NCI-H2227 treated with DMSO at 0.1 percent for 48 hours (cell line): ENCODE measurements around the gene CCDC180.
"Not testable (repeated sequence)": the region's sequence is repeated elsewhere in the genome, so short reads cannot be mapped to it uniquely, and the experiment has no call there.

Experiments used
- DNase-seq: peaks from one replicate; lab custom pipeline; 2025; lab: John Stamatoyannopoulos, UW

Gene CCDC180

GRCh38 chr9:97307500-97308163 is at the start of gene CCDC180:
Gene CCDC180 (plus strand): TSS chr9:97307659. CDS start chr9:97308064, 405 bp downstream.
- no peak for DNase-seq

- DNase-seq, result not testable (repeated sequence)
Observed at GRCh38 chr9:97259834-97260514, 47.5 kb upstream of the CCDC180 start.

DNA sequence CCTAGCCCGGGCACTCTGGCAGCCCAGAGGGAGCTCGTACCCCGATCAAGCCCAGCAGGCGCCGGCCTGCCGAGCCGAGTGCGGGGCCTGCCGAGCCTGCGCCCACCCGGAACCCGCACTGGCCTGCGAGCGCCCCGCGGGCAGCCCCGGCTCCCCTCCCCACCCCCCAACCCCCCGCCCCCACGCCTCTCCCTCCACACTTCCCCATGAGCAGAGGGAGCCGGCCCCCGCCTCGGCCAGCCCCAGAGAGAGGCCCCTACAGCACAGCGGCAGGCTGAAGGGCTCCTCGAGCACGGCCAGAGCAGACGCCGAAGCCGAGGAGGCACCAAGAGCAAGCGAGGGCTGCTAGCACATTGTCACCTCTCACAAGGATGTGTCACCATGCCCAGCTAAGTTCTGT is 36.2 kb upstream of the CCDC180 start:
- no peak for DNase-seq

DNA sequence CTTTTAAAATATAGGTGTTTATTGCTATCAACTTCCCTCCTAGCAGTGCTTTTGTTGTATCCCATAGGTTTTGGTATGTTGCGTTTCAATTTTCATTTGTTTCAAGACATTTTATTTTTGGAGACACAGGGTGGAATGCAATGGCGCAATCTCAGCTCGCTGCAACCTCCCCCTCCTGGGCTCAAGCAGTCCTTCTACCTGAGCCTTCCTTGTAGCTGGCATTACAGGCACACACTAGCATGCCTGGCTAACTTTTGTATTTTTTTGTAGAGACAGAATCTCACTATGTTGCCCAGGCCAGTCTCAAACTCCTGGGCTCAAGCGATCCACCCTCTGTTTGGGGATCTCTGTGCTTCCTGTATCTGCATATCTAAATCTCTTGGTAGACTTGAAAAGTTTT is 35.4 kb upstream of the CCDC180 start:
- no peak for DNase-seq

DNA sequence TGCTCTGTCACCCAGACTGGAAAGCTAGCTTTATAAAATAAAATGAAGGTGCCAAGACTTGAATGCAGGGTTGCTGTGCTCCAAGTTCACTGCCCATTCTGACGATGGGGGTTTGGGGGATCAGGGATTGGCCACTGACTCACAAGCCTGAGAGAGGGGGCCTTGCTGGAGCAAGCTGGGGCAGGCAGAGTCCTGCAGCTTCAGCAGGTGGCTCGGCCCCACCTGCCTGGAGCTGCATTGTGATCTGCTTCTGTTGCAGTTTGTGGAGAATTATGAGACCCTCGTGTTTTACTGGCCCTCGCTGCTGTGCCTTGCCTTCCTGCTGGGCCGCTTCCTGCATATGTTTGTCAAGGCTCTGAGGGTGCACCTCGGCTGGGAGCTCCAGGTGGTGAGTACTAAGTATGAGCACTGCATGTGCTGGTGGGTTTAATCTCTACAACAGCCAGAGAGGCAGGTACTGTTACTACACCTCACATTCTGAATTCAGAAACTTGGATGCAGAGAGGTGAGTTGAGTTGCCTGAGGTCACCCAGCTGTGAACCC is 31.1 kb upstream of the CCDC180 start:
- no peak for DNase-seq

DNA sequence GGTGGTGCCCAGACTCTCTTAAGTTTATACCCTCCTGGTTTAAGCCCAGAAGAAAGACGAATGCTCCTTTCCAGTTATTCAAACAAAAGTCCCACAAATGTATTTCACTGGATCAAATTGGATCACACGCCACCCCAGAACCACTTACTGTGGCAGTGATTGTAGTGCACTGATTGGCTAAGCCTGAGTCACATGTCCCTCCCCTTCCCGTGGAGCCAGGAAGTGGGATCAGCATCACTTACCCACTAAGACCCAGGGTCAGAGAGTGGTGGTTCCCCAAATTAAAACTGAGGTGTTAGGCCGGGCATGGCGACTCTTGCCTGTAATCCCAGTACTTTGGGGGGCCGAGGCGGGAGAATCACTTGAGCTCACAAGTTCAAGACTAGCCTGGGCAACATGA is 29.5 kb upstream of the CCDC180 start:
- no peak for DNase-seq

DNA sequence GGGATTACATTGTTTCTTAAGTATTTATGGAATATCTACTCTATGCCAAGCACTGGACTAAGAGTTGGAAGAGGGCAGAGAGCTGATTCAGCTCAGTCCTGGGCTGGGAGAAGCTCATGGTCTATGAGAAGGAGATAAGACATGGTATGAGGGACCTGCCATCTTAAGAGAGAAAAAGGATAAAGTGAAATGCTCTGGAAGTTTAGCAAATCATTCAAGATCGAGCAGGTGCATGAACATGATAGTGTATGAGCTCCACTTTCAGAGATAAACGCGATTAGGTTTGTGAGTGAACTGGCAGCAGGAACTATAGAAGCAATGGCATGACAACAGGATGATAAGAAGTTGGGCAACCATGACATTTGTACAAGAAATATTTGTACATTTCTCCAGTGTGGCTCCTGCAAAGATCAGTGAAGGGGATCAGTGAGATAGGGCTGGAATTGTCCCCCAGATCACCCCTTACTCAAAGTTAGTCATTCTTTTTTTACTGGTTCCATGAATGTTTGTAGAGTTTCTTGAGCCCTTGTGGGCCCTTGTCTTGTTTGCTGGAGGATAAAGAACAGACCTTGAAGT is 26.6 kb upstream of the CCDC180 start:
- no peak for DNase-seq

DNA sequence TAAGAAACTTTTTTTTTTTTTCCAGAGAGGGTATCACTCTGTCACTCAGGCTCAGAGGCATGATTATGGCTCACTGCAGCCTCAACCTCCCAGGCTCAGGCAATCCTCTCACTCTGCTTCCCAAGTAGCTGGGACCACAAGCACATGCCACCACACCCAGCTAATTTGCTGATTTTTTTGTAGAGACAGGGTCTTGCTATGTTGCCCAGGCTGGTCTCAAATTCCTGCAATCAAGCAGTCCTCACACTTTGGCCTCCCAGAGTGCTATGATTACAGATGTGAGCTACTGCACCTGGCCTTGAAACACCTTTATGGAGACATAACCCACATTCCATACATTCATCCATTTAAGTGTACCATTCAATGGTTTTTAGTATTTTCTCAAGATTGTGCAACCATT is 23.7 kb upstream of the CCDC180 start:
- no peak for DNase-seq

DNA sequence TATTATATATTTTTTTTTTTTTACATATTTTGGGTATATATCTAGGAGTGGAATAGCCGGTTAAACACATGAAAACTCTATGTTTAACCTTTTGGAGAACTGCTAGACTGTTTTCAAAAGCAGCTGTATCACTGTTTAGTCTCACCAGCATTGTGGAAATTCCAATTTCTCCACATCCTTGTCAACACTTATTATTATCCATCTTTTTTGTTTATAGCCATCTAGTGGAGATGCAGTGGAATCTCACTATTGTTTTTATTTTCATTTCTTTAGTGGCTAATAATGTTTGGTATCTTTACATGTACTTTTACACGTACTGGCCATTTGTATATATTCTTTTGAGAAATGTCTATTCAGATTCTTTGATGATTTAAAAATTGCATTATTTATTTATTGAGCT is 22.7 kb upstream of the CCDC180 start:
- DNase-seq, result no peak

- no peak for DNase-seq
Observed at GRCh38 chr9:97292200-97292599, 15.3 kb upstream of the CCDC180 start.

GRCh38 chr9:97293207-97293721 is 14.2 kb upstream of the CCDC180 start:
- DNase-seq, result no peak

DNA sequence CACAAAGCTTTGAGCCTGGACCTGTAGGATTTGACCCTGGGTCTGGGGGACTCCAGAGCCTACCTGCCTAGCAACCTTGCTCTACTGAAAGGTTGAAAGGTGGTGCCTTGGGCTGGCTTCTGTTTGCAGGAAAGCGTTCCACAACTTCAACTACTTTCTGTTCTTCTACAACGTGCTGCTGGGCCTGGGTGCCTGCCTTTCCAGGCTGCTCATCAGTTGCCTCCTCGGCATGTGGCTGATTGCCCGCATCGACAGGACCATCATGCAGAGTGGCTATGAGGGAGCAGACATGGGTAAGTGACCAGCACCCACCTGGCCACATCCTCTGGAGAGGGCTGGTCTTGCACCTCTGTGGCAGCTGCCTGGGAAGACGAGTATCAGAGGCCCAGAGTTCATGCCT is 13.6 kb upstream of the CCDC180 start:
- no peak for DNase-seq

DNA sequence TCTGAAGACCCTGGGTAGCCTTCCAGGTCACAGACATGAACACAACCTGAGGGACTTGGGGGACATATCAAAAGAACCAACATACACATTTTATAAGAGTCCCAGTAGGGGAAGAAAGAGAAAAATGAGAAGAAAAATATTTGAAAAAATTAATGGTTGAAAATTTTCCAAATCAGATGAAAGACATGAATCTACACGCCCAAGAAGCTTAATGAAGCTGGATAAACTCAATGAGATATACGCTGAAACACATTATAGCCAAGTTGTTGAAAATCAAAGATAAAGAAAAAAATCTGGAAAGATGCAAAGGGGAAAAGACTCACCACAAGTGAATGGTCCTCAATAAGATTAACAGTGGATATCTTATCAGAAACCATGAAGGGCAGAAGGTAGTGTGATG is 9.6 kb upstream of the CCDC180 start:
- no peak for DNase-seq

GRCh38 chr9:97299809-97300414 is 7.5 kb upstream of the CCDC180 start:
- no peak for DNase-seq

- no peak for DNase-seq
Observed at GRCh38 chr9:97300586-97300985, 6.9 kb upstream of the CCDC180 start.

DNA sequence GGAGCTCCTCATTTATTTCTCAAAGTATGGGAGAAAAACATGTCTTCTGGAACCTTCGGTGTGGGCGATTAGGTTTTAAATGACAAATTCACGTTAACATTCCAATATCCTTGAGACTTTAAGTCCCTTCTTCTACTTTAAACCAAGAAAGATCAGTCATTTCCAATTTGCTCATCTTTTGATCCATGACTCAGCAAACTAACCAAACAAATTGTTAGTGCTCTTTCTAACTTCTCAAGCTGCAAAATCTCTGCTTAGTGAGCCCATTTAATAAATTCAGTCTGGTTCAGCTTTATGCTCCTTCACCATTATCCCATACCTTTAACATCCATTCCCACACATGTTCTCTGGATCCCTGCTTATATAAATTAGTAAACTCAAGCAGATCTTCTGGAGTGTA is 5.5 kb upstream of the CCDC180 start:
- no peak for DNase-seq

- no peak for DNase-seq
Observed at GRCh38 chr9:97304586-97304985, 2.9 kb upstream of the CCDC180 start.

DNA sequence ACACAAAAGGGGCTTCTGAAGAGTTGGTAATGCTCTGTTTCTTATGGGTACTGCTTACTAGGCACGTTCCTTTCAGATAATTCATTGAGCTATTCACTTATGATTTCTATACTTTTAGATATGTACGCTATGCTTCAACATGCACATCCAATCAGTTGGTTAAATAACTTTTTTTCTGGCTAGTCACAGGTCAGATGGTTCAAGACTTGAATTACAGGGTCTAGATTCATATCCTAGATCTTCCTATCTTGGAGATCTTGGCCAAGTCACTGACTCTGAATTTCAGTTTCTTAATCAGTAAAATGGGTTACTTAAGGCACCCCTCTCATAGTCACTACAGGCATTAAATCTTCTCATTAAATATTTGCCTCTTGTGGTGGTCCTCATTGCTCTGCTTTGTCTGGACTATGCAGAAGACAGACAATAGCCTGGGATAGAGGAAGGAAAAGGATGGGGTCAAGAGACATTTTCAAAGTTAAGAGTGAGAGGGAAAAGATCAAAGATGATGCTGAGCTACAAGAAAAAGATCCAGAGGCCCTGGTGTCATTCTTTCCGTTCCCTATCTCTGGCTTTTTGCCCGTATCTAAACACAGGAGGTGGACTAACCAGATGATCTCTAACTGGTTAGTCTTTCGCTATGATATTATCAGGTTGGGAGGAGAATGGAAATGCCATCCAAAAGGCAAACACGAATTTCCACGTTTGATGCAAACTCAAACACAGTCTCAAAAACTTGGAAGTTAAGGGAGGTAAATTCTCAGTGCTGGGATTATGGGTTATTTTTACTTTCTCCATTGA is 1.8 kb upstream of the CCDC180 start:
- no peak for DNase-seq

DNA sequence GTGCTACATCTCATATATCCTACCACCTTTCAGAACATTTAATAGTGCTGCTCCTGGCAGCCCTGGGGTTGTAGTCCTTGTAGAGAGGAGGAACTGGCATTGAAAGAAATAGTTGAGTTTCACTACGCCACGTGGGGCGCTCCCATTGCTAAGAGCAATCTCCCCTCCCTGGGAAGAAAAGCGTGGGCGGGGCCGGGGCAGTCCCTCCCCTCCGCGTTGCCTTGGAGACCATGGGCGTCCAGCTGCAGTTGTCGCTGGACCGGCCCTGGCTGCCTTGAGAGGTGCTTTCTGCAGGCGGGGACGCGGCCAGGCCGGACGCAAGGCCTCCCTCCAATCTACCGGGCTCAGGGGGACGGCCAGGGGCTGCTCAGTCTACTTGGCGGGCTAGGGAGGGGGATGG is 368 bp upstream of the CCDC180 start:
- no peak for DNase-seq

DNA sequence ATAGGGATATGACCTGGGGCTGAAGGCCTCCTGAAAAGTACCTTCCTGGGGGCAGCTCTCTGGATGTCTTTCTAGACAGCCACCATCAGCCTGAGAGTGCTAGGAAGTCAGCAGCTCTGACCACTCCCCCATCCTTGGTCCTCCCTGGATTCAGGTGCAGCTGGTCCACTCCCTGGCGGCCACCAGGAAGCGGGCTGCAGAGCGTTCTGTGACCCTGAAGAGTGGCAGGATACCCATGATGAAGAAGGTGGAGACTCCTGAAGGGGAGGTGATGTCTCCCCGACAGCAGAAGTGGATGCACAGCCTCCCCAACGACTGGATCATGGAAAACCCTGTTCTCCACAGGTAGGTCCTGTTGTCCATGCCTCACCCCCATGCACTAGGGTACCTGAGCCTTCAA is 1.8 kb downstream of the CCDC180 start:
- DNase-seq, result no peak

DNA sequence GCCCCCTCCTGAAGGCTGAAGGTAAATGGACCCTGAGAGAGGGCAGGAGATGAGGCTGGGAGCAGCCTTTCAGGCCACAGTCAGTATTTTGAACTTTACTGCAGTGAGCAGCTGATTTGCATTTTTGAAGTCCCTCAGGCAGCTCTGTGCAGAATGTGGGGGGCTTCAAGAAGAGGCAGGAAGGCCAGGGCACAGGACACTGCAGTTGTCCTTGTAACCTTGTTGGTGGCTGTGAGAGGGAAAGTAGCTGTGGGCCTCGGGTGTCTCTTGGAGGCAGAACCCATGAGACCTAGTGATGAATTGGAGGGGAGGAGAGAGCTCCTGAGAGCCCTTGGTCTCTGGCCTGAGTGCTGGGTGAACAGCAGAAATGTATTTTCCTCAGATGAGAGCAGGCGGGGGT is 2.6 kb downstream of the CCDC180 start:
- DNase-seq, result no peak

GRCh38 chr9:97310896-97311295 is 3.4 kb downstream of the CCDC180 start:
- no peak for DNase-seq
